ENCODE data around the gene YBX2. TPM values are rescaled to one million over a fixed set of nuclear protein-coding genes. Genes with fewer than 3 reads are reported as not detected.

The YBX2 gene
- total RNA-seq, 1 experiment from 2014 or later, result 0.65 TPM

DNA sequence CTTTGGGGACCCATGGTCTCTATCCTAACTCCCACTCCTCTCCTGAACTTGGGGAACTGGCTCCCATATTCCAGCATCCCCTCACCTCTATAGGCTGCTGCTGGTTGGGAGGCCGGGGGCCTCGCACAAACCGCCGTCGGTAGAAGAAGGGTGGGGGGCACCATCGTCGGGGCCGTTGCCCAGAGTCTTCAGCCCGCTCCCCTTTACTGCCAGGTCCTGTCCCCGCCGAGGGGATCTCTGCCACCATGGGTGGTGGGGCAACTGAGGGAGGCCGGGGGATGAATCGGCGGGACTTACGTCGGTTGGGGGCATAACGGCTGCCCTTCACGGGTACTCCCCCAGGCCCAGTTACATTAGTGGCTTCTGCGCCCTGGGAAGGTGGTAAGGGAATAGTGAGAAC, 4.3 kb downstream of the YBX2 start:
- Histone ChIP-seq H3K36me3 (ENCODE audit: low read depth) (no peaks in the 10 kb centered on the region), H3K4me3 (no peak overlapping the region), H3K27me3 (ENCODE audit: insufficient read depth, low read depth) (peaks cover 10% of the 10 kb centered on the region; the same call in 1 of the 2 replicates), H3K27ac (no peak overlapping the region), H3K9me2 (ENCODE audit: insufficient read depth) (no peaks in the 10 kb centered on the region), H3F3A (ENCODE audit: insufficient read depth, low read depth) (peaks cover 16% of the 10 kb centered on the region; the same call in 1 of the 2 replicates), H3K9me3 (ENCODE audit: insufficient read depth, low read depth) (no peaks in the 10 kb centered on the region), H3K4me1 (replicated peaks; ENCODE audit: insufficient read depth) (peaks cover 21% of the 10 kb centered on the region), H4K20me1 (ENCODE audit: insufficient read depth) (no peaks in the 10 kb centered on the region), H3K79me2 (ENCODE audit: low read depth) (no peaks in the 10 kb centered on the region), H3K4me2 (no peak overlapping the region), H2AFZ (no peak overlapping the region)
- no peak for DNase-seq
- TF ChIP-seq EZH2 (IDR thresholded peaks at IDR 0.05; ENCODE audit: low read depth), result no peak
- TF ChIP-seq, protein P1, sequence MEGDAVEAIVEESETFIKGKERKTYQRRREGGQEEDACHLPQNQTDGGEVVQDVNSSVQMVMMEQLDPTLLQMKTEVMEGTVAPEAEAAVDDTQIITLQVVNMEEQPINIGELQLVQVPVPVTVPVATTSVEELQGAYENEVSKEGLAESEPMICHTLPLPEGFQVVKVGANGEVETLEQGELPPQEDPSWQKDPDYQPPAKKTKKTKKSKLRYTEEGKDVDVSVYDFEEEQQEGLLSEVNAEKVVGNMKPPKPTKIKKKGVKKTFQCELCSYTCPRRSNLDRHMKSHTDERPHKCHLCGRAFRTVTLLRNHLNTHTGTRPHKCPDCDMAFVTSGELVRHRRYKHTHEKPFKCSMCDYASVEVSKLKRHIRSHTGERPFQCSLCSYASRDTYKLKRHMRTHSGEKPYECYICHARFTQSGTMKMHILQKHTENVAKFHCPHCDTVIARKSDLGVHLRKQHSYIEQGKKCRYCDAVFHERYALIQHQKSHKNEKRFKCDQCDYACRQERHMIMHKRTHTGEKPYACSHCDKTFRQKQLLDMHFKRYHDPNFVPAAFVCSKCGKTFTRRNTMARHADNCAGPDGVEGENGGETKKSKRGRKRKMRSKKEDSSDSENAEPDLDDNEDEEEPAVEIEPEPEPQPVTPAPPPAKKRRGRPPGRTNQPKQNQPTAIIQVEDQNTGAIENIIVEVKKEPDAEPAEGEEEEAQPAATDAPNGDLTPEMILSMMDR (conservative IDR thresholded peaks at IDR 0.05), result no peak
- POLR2A ChIA-PET (ENCODE audit: unreplicated experiment), result no interaction called here
- intact Hi-C loops (cut with micrococcal nuclease; ENCODE audit: unreplicated experiment), result no loop called here
- no TSS peak for BruUV-seq (replicated peaks)
- CTCF ChIA-PET, result no interaction called here

DNA sequence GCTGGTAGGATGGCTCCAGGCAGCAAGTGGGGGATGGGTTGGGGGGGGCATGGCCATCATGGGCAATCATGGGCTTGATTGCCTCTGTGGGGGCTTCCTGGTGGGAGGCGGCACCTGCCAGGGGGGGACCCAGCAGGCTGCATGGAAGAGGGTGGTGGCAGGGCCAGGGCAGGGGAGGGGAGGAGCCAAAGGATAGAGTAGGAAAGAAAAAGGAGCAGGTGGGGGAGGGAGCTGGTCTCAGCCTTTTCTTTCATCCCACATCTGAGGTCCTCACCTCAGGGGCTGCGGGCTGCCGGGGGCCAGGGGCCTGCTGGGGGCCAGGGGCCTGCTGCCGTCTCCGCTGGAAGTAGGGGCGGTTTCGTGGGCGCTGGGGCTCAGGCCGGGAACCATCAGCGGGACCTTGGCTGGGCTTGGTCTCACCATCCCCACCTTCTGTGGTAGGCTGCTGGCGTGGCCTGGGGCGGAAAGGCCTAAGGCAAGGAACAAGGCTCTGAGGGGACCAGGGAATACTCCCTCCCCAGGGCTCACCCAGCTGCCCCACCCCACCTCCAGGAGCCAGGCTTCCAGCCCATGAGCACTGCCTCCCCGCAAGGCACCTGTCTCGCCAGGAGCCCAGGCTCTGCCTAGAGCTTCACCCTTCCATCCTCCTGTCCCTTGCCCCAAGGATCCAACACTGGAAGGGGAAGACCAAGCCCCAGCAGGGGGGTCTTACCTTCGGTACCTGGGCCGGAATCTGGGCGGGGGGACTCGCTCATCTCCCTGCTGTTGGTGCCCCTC, 5.0 kb downstream of the YBX2 start:
- H3K4me1 ChIP-seq (replicated peaks; ENCODE audit: insufficient read depth), result peaks cover 21% of the 10 kb centered on the region
- ChIA-PET POLR2A (ENCODE audit: unreplicated experiment) (no interaction called here), CTCF (interaction anchor here (0.5 kb wide), 1 partner anchor 47 kb away, joined by 6 read pairs; the partner anchor contains the start of gene GABARAP)
- H3K27me3 ChIP-seq (ENCODE audit: insufficient read depth, low read depth), result peaks cover 10% of the 10 kb centered on the region; the same call in 1 of the 2 replicates
- H3F3A ChIP-seq (ENCODE audit: insufficient read depth, low read depth), result peaks cover 16% of the 10 kb centered on the region; the same call in 1 of the 2 replicates
- TF ChIP-seq, protein P1 (conservative IDR thresholded peaks at IDR 0.05), result no peak
- TF ChIP-seq EZH2 (IDR thresholded peaks at IDR 0.05; ENCODE audit: low read depth), result no peak
- no peaks in the 10 kb centered on the region for H3K9me3 ChIP-seq (ENCODE audit: insufficient read depth, low read depth)
- H3K79me2 ChIP-seq (ENCODE audit: low read depth), result no peaks in the 10 kb centered on the region
- BruUV-seq (replicated peaks), result no TSS peak
- no peaks in the 10 kb centered on the region for H3K36me3 ChIP-seq (ENCODE audit: low read depth)
- no peaks in the 10 kb centered on the region for H4K20me1 ChIP-seq (ENCODE audit: insufficient read depth)
- no peak overlapping the region for H3K27ac ChIP-seq
- H3K4me3 ChIP-seq, result no peak overlapping the region
- H2AFZ ChIP-seq, result no peak overlapping the region
- no peak overlapping the region for H3K4me2 ChIP-seq
- intact Hi-C loops (cut with micrococcal nuclease; ENCODE audit: unreplicated experiment), result no loop called here
- no peak for DNase-seq
- H3K9me2 ChIP-seq (ENCODE audit: insufficient read depth), result no peaks in the 10 kb centered on the region

DNA sequence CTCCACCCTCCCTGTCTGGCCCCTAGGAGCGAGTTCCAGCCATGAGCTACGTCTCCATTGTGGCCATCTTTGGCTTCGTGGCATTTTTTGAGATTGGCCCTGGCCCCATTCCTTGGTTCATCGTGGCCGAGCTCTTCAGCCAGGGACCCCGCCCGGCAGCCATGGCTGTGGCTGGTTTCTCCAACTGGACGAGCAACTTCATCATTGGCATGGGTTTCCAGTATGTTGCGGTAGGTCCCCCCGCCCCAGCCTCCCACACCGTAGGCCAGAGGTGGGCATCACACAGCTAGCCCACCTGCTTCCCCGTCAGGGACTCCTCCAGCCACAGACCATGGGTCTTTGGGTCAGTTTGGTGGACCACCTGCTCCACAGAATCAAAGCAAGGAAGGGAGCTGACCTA, 8.8 kb downstream of the YBX2 start:
- Histone ChIP-seq H3K9me3 (ENCODE audit: insufficient read depth, low read depth) (no peaks in the 10 kb centered on the region), H4K20me1 (ENCODE audit: insufficient read depth) (no peaks in the 10 kb centered on the region), H3K79me2 (ENCODE audit: low read depth) (no peaks in the 10 kb centered on the region), H3K27me3 (ENCODE audit: insufficient read depth, low read depth) (peaks cover 5% of the 10 kb centered on the region; the same call in 1 of the 2 replicates), H3K27ac (no peak overlapping the region), H3F3A (ENCODE audit: insufficient read depth, low read depth) (peaks cover 4% of the 10 kb centered on the region; the same call in 1 of the 2 replicates), H2AFZ (no peak overlapping the region), H3K36me3 (ENCODE audit: low read depth) (no peaks in the 10 kb centered on the region), H3K4me2 (no peak overlapping the region), H3K4me3 (no peak overlapping the region), H3K4me1 (replicated peaks; ENCODE audit: insufficient read depth) (no peaks in the 10 kb centered on the region), H3K9me2 (ENCODE audit: insufficient read depth) (no peaks in the 10 kb centered on the region)
- TF ChIP-seq, protein P1 (conservative IDR thresholded peaks at IDR 0.05), result no peak
- no peak for DNase-seq
- BruUV-seq (replicated peaks), result no TSS peak
- ChIA-PET CTCF (no interaction called here), POLR2A (ENCODE audit: unreplicated experiment) (no interaction called here)
- intact Hi-C loops (cut with micrococcal nuclease; ENCODE audit: unreplicated experiment), result no loop called here

All from PC-9 (cell line).